ENCODE data around the gene LARGE1.

The LARGE1 gene

GRCh38 chr22:33819743-33820142 lies 100.5 kb downstream of the LARGE1 start:
- DNase-seq (ENCODE audit: low spot score), result no peak

- DNase-seq (ENCODE audit: low spot score), result no peak
Measured at GRCh38 chr22:33817512-33818127, 102.7 kb downstream of the LARGE1 start.

- DNase-seq (ENCODE audit: low spot score), result no peak
Measured at GRCh38 chr22:33812360-33812977, 107.8 kb downstream of the LARGE1 start.

GRCh38 chr22:33811686-33812085 lies 108.6 kb downstream of the LARGE1 start:
- no peak for DNase-seq (ENCODE audit: low spot score)

GRCh38 chr22:33811208-33811607 lies 109.1 kb downstream of the LARGE1 start:
- DNase-seq (ENCODE audit: low spot score), result no peak

- DNase-seq (ENCODE audit: low spot score), result no peak
Measured at GRCh38 chr22:33807470-33807869, 112.8 kb downstream of the LARGE1 start.

- no peak for DNase-seq (ENCODE audit: low spot score)
Measured at GRCh38 chr22:33806191-33806590, 114.1 kb downstream of the LARGE1 start.

GRCh38 chr22:33803371-33804282 lies 116.6 kb downstream of the LARGE1 start:
- no peak for DNase-seq (ENCODE audit: low spot score)

GRCh38 chr22:33798401-33798800 lies 121.9 kb downstream of the LARGE1 start:
- DNase-seq (ENCODE audit: low spot score), result no peak

GRCh38 chr22:33796494-33796893 lies 123.8 kb downstream of the LARGE1 start:
- no peak for DNase-seq (ENCODE audit: low spot score)

GRCh38 chr22:33793475-33793874 lies 126.8 kb downstream of the LARGE1 start:
- no peak for DNase-seq (ENCODE audit: low spot score)

- no peak for DNase-seq (ENCODE audit: low spot score)
Measured at GRCh38 chr22:33792832-33793231, 127.4 kb downstream of the LARGE1 start.

GRCh38 chr22:33789690-33790253 lies 130.5 kb downstream of the LARGE1 start:
- no peak for DNase-seq (ENCODE audit: low spot score)

GRCh38 chr22:33788927-33789326 lies 131.3 kb downstream of the LARGE1 start:
- no peak for DNase-seq (ENCODE audit: low spot score)

GRCh38 chr22:33787645-33788456 lies 132.4 kb downstream of the LARGE1 start:
- no peak for DNase-seq (ENCODE audit: low spot score)

- no peak for DNase-seq (ENCODE audit: low spot score)
Measured at GRCh38 chr22:33786149-33786548, 134.1 kb downstream of the LARGE1 start.

- no peak for DNase-seq (ENCODE audit: low spot score)
Measured at GRCh38 chr22:33785283-33785968, 134.8 kb downstream of the LARGE1 start.

GRCh38 chr22:33781411-33781810 lies 138.9 kb downstream of the LARGE1 start:
- DNase-seq (ENCODE audit: low spot score), result no peak

GRCh38 chr22:33780531-33781136 lies 139.6 kb downstream of the LARGE1 start:
- no peak for DNase-seq (ENCODE audit: low spot score)

- DNase-seq (ENCODE audit: low spot score), result no peak
Measured at GRCh38 chr22:33779243-33779642, 141.0 kb downstream of the LARGE1 start.

- no peak for DNase-seq (ENCODE audit: low spot score)
Measured at GRCh38 chr22:33776491-33776890, 143.8 kb downstream of the LARGE1 start.
